ENCODE results near the gene EXOC2. TPM values are rescaled to one million over a fixed set of nuclear protein-coding genes. Genes with fewer than 3 reads are reported as not detected.

EXOC2 gene
- total and polyA plus RNA-seq, 10 donors = 7.0 to 32.8 (median 25.3) TPM

- no peaks in the 10 kb centered on the region for H3K4me1 ChIP-seq
- H3K9me3 ChIP-seq = no peaks in the 10 kb centered on the region
- H3K27ac ChIP-seq = no peak overlapping the region
- 95 to 98% (median 96%) methylated on average over 11 of the region's 11 CpGs for WGBS, 5 donors
- TF ChIP-seq POLR2AphosphoS5 (IDR thresholded peaks at IDR 0.05) = no peak
- no peak for TF ChIP-seq CTCF (IDR thresholded peaks at IDR 0.05 in 8 of 11, conservative IDR thresholded peaks at IDR 0.05 in 3 of 11)
- TF ChIP-seq POLR2A (IDR thresholded peaks at IDR 0.05) = no peak
- no peak overlapping the region for H3K4me3 ChIP-seq
- intact Hi-C loops (cut with DNase I; ENCODE audit: low total_unique reads) = no loop called here
- H3K36me3 ChIP-seq = peaks cover 0 to 90% (median 15%) of the 10 kb centered on the region in 6 donors
- DNase-seq = no peak
- no peaks in the 10 kb centered on the region for H3K27me3 ChIP-seq (replicated peaks in 1 of 7)
Measured at GRCh38 chr6:620166-620565, 72.8 kb downstream of the EXOC2 start.

- 89 to 95% (median 92%) methylated on average over 10 to 11 of the region's 11 CpGs for WGBS, 5 donors
- TF ChIP-seq POLR2A (IDR thresholded peaks at IDR 0.05) (no peak), CTCF (IDR thresholded peaks at IDR 0.05 in 8 of 11, conservative IDR thresholded peaks at IDR 0.05 in 3 of 11) (no peak), POLR2AphosphoS5 (IDR thresholded peaks at IDR 0.05) (no peak)
- no peak overlapping the region for H3K27ac ChIP-seq
- no peak for DNase-seq
- no peaks in the 10 kb centered on the region for H3K4me1 ChIP-seq
- no peaks in the 10 kb centered on the region for H3K27me3 ChIP-seq (replicated peaks in 1 of 7)
- no peak overlapping the region for H3K4me3 ChIP-seq
- H3K36me3 ChIP-seq = peaks cover 0 to 88% (median 15%) of the 10 kb centered on the region in 6 donors
- intact Hi-C loops (cut with DNase I; ENCODE audit: low total_unique reads) = no loop called here
- no peaks in the 10 kb centered on the region for H3K9me3 ChIP-seq
Measured at GRCh38 chr6:617456-618100, 75.4 kb downstream of the EXOC2 start.

GRCh38 chr6:613981-614380, 79.0 kb downstream of the EXOC2 start:
- Histone ChIP-seq H3K27ac (no peak overlapping the region), H3K4me1 (peaks cover 0 to 23% (median 10%) of the 10 kb centered on the region in 6 donors), H3K27me3 (replicated peaks in 1 of 7) (no peaks in the 10 kb centered on the region), H3K36me3 (peaks cover 0 to 79% (median 17%) of the 10 kb centered on the region in 6 donors), H3K9me3 (no peaks in the 10 kb centered on the region), H3K4me3 (no peak overlapping the region)
- WGBS, 5 donors = 84 to 93% (median 92%) methylated on average over 7 of the region's 7 CpGs
- DNase-seq = no peak
- TF ChIP-seq CTCF (IDR thresholded peaks at IDR 0.05 in 8 of 11, conservative IDR thresholded peaks at IDR 0.05 in 3 of 11) (no peak), POLR2A (IDR thresholded peaks at IDR 0.05) (no peak), POLR2AphosphoS5 (IDR thresholded peaks at IDR 0.05) (no peak)
- intact Hi-C loops (cut with DNase I; ENCODE audit: low total_unique reads) = no loop called here

- TF ChIP-seq POLR2AphosphoS5 (IDR thresholded peaks at IDR 0.05) (no peak), POLR2A (IDR thresholded peaks at IDR 0.05) (no peak), CTCF (IDR thresholded peaks at IDR 0.05 in 8 of 11, conservative IDR thresholded peaks at IDR 0.05 in 3 of 11) (no peak)
Measured at GRCh38 chr6:611928-612327, 81.0 kb downstream of the EXOC2 start.

More at GRCh38 chr6:611928-612327, 81.0 kb downstream of the EXOC2 start:
- intact Hi-C loops (cut with DNase I; ENCODE audit: low total_unique reads) = no loop called here
- 64 to 70% (median 67%) methylated on average over 4 of the region's 4 CpGs for WGBS, 5 donors
- peaks cover 0 to 23% (median 10%) of the 10 kb centered on the region in 6 donors for H3K4me1 ChIP-seq
- no peak for DNase-seq
- H3K36me3 ChIP-seq = peaks cover 0 to 81% (median 18%) of the 10 kb centered on the region in 6 donors
- no peak overlapping the region for H3K27ac ChIP-seq
- no peaks in the 10 kb centered on the region for H3K27me3 ChIP-seq (replicated peaks in 1 of 7)
- no peaks in the 10 kb centered on the region for H3K9me3 ChIP-seq
- no peak overlapping the region for H3K4me3 ChIP-seq

Data from spleen (tissue), 11 donors.